Endothelial cell of umbilical vein (primary cell): ENCODE measurements around the gene XPOT.

Experiments
- EZH2 ChIP-seq: IDR thresholded peaks from 2 replicates; pipeline ENCODE4 v1.6.1; 2012; ENCODE audit warnings: borderline replicate concordance, low read depth, mild to moderate bottlenecking, moderate library complexity, low read length, inconsistent platforms; ENCODE audit not compliant: severe bottlenecking
- POLR2A ChIP-seq: IDR thresholded peaks from 2 replicates; pipeline ENCODE4 v1.6.1; 2012; ENCODE audit warnings: low read depth, mild to moderate bottlenecking, control low read depth, low read length
- POLR2AphosphoS5 ChIP-seq: IDR thresholded peaks from 2 replicates; pipeline ENCODE4 v1.6.1; 2012; ENCODE audit warnings: low read depth, mild to moderate bottlenecking, control low read depth, low read length, moderate library complexity; ENCODE audit not compliant: insufficient read depth
- TF ChIP-seq, protein P1 (sequence below), 2 donors: IDR thresholded peaks; 1 replicate in 1 of 2; 2 replicates in 1 of 2; pipeline ENCODE4 v1.5.1; 2011; ENCODE audit warnings: low read length in 2 of 2, mild to moderate bottlenecking in 2 of 2, moderate library complexity in 2 of 2, control low read depth in 1 of 2, inconsistent platforms in 1 of 2, low read depth in 1 of 2; ENCODE audit not compliant: insufficient read depth in 1 of 2; ENCODE audit errors: extremely low read depth in 1 of 2

DNA sequence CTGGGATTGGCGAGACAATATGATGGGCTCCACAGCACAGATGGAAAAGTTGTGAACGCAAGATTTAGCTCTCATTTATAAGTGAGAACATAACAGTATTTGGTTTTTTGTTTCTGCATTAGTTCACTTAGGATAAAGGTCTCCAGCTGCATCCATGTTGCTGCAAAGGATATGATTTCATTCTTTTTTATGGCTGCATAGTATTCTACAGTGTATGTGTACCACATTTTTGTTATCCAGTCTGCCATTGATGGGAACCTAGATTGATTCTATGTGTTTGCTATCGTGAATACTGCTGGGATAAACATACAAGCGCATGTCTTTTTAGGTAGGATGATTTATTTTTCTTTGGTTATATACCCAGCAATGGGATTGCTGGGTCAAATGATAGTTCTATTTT lies 71.3 kb downstream of the XPOT start:
- TF ChIP-seq, protein P1, sequence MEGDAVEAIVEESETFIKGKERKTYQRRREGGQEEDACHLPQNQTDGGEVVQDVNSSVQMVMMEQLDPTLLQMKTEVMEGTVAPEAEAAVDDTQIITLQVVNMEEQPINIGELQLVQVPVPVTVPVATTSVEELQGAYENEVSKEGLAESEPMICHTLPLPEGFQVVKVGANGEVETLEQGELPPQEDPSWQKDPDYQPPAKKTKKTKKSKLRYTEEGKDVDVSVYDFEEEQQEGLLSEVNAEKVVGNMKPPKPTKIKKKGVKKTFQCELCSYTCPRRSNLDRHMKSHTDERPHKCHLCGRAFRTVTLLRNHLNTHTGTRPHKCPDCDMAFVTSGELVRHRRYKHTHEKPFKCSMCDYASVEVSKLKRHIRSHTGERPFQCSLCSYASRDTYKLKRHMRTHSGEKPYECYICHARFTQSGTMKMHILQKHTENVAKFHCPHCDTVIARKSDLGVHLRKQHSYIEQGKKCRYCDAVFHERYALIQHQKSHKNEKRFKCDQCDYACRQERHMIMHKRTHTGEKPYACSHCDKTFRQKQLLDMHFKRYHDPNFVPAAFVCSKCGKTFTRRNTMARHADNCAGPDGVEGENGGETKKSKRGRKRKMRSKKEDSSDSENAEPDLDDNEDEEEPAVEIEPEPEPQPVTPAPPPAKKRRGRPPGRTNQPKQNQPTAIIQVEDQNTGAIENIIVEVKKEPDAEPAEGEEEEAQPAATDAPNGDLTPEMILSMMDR (IDR thresholded peaks at IDR 0.05; ENCODE audit: extremely low read depth in 1 of 2, insufficient read depth in 1 of 2, low read depth in 1 of 2, low read length in 2 of 2): no peak
- no peak for TF ChIP-seq POLR2A
- no peak for TF ChIP-seq POLR2AphosphoS5
- no peak for TF ChIP-seq EZH2
